HCT116 (cell line): ENCODE measurements around the gene DTD1.

Experiments used
- EZH2 ChIP-seq: fragments of 200-600 bp; sonication (generic); IDR thresholded peaks from 2 replicates; pipeline ENCODE4 v1.6.1; 2017; ENCODE audit warnings: antibody characterized with exemption, mixed run types
- EZH2phosphoT487 ChIP-seq: fragments of 200-600 bp; IDR thresholded peaks from 2 replicates; pipeline ENCODE4 v1.6.1; 2018; ENCODE audit warnings: antibody characterized with exemption, borderline replicate concordance
- POLR2A ChIP-seq: IDR thresholded peaks from 2 replicates; pipeline ENCODE4 v1.7.0; 2011; ENCODE audit warnings: borderline replicate concordance; ENCODE audit not compliant: insufficient read depth, insufficient read length; ENCODE audit errors: extremely low read depth
- POLR2AphosphoS5 ChIP-seq: IDR thresholded peaks from 2 replicates; pipeline ENCODE4 v1.6.1; 2011; ENCODE audit warnings: mild to moderate bottlenecking, low read depth, low read length, moderate library complexity
- RAD21 ChIP-seq: IDR thresholded peaks from 2 replicates; pipeline ENCODE4 v1.6.1; 2012; ENCODE audit warnings: low read depth, mild to moderate bottlenecking
- SP1 ChIP-seq: IDR thresholded peaks from 2 replicates; pipeline ENCODE4 v1.6.1; 2012; ENCODE audit warnings: low read depth
- TCF7L2 ChIP-seq: IDR thresholded peaks from 2 replicates; pipeline ENCODE4 v1.7.0; 2011; ENCODE audit warnings: borderline replicate concordance, inconsistent platforms; ENCODE audit not compliant: insufficient read depth, insufficient read length; ENCODE audit errors: extremely low read depth
- YY1 ChIP-seq: IDR thresholded peaks from 2 replicates; pipeline ENCODE4 v1.6.1; 2011; ENCODE audit warnings: low read length, low read depth, moderate library complexity, mild to moderate bottlenecking; ENCODE audit not compliant: insufficient replicate concordance; ENCODE audit errors: extremely low read depth
- ZFX ChIP-seq: fragments of 450-650 bp; IDR thresholded peaks from 2 replicates; pipeline ENCODE4 v1.6.1; 2017
- TF ChIP-seq, protein P1 (sequence below): IDR thresholded peaks from 2 replicates; pipeline ENCODE4 v1.6.1; 2012
- TF ChIP-seq, protein P2 (sequence below): IDR thresholded peaks from 2 replicates; pipeline ENCODE4 v1.6.1; 2012
- TF ChIP-seq, protein P3 (sequence below), 3 experiments: fragments of 200-600 bp in 1 of 3; sonication (generic) in 1 of 3; IDR thresholded peaks in 2 of 3; conservative IDR thresholded peaks in 1 of 3; 2 replicates each; pipeline ENCODE4 v1.5.1; 2012 to 2017; ENCODE audit warnings: low read depth in 2 of 3, low read length in 2 of 3, antibody characterized with exemption in 1 of 3, borderline replicate concordance in 1 of 3, control low read depth in 1 of 3, mild to moderate bottlenecking in 1 of 3, mixed read lengths in 1 of 3, mixed run types in 1 of 3, moderate library complexity in 1 of 3; ENCODE audit not compliant: insufficient read depth in 1 of 3
- TF ChIP-seq, protein P4 (sequence below): IDR thresholded peaks from 2 replicates; pipeline ENCODE4 v1.6.1; 2012; ENCODE audit warnings: low read depth

DNA sequence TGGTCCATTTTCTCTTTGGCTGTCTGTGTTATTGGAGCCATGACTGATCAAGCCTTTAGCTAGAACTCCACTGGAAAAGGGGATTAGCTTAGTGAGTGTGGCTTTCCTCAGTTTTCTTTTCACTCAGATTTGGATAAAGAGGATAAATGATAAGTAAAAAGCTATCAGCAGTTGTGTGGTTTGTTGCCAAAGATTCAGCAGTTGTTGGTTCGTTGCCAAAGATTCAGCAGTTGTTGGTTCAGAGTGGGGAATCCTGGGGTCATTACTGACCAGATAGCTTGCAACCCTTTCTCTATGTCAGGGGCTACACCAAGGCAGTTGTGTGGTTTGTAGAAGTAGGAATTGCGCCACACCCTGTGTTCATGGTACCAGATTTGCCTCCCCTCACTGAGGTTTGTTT, 118.1 kb downstream of the DTD1 start:
- no peak for TF ChIP-seq POLR2A
- TF ChIP-seq, protein P1, sequence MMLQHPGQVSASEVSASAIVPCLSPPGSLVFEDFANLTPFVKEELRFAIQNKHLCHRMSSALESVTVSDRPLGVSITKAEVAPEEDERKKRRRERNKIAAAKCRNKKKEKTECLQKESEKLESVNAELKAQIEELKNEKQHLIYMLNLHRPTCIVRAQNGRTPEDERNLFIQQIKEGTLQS, result no peak
- no peak for TF ChIP-seq SP1
- TF ChIP-seq RAD21, result no peak
- no peak for TF ChIP-seq POLR2AphosphoS5
- TF ChIP-seq, protein P2, sequence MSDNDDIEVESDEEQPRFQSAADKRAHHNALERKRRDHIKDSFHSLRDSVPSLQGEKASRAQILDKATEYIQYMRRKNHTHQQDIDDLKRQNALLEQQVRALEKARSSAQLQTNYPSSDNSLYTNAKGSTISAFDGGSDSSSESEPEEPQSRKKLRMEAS, result no peak
- TF ChIP-seq, protein P3, sequence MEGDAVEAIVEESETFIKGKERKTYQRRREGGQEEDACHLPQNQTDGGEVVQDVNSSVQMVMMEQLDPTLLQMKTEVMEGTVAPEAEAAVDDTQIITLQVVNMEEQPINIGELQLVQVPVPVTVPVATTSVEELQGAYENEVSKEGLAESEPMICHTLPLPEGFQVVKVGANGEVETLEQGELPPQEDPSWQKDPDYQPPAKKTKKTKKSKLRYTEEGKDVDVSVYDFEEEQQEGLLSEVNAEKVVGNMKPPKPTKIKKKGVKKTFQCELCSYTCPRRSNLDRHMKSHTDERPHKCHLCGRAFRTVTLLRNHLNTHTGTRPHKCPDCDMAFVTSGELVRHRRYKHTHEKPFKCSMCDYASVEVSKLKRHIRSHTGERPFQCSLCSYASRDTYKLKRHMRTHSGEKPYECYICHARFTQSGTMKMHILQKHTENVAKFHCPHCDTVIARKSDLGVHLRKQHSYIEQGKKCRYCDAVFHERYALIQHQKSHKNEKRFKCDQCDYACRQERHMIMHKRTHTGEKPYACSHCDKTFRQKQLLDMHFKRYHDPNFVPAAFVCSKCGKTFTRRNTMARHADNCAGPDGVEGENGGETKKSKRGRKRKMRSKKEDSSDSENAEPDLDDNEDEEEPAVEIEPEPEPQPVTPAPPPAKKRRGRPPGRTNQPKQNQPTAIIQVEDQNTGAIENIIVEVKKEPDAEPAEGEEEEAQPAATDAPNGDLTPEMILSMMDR (IDR thresholded peaks at IDR 0.05 in 2 of 3, conservative IDR thresholded peaks at IDR 0.05 in 1 of 3; ENCODE audit: borderline replicate concordance in 1 of 3, insufficient read depth in 1 of 3, low read depth in 2 of 3, low read length in 2 of 3), result no peak
- no peak for TF ChIP-seq ZFX
- TF ChIP-seq TCF7L2, result no peak
- no peak for TF ChIP-seq EZH2
- TF ChIP-seq YY1, result no peak
- no peak for TF ChIP-seq EZH2phosphoT487
- TF ChIP-seq, protein P4, sequence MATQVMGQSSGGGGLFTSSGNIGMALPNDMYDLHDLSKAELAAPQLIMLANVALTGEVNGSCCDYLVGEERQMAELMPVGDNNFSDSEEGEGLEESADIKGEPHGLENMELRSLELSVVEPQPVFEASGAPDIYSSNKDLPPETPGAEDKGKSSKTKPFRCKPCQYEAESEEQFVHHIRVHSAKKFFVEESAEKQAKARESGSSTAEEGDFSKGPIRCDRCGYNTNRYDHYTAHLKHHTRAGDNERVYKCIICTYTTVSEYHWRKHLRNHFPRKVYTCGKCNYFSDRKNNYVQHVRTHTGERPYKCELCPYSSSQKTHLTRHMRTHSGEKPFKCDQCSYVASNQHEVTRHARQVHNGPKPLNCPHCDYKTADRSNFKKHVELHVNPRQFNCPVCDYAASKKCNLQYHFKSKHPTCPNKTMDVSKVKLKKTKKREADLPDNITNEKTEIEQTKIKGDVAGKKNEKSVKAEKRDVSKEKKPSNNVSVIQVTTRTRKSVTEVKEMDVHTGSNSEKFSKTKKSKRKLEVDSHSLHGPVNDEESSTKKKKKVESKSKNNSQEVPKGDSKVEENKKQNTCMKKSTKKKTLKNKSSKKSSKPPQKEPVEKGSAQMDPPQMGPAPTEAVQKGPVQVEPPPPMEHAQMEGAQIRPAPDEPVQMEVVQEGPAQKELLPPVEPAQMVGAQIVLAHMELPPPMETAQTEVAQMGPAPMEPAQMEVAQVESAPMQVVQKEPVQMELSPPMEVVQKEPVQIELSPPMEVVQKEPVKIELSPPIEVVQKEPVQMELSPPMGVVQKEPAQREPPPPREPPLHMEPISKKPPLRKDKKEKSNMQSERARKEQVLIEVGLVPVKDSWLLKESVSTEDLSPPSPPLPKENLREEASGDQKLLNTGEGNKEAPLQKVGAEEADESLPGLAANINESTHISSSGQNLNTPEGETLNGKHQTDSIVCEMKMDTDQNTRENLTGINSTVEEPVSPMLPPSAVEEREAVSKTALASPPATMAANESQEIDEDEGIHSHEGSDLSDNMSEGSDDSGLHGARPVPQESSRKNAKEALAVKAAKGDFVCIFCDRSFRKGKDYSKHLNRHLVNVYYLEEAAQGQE, result no peak
